HepG2 (cell line): ENCODE measurements around the gene FHDC1.

Experiments used
- BHLHE40 ChIP-seq: IDR thresholded peaks from 2 replicates; pipeline ENCODE4 v1.6.1; 2011; ENCODE audit warnings: low read length, improper control_type of control experiment
- NCOA1 ChIP-seq: sonication (generic); formaldehyde crosslinking; IDR thresholded peaks from 2 replicates; pipeline ENCODE4 v1.9.0; 2021; ENCODE audit warnings: missing genetic modification reagents
- NR1H2 ChIP-seq: sonication (generic); formaldehyde crosslinking; IDR thresholded peaks from 2 replicates; pipeline ENCODE4 v1.8.1; 2022; ENCODE audit warnings: low read depth, missing genetic modification reagents, borderline replicate concordance
- SALL2 ChIP-seq: sonication (generic); formaldehyde crosslinking; IDR thresholded peaks from 2 replicates; pipeline ENCODE4 v1.8.1; 2023; ENCODE audit warnings: mild to moderate bottlenecking, missing genetic modification reagents, inconsistent platforms
- TEAD2 ChIP-seq: sonication (generic); formaldehyde crosslinking; IDR thresholded peaks from 2 replicates; pipeline ENCODE4 v1.9.0; 2021; ENCODE audit warnings: missing genetic modification reagents
- TF ChIP-seq, protein P1 (sequence below): sonication (generic); formaldehyde crosslinking; IDR thresholded peaks from 2 replicates; pipeline ENCODE4 v1.4.0; 2020; ENCODE audit warnings: missing genetic modification reagents
- TF ChIP-seq, protein P2 (sequence below): sonication (generic); formaldehyde crosslinking; IDR thresholded peaks from 2 replicates; pipeline ENCODE4 v1.5.0; 2020; ENCODE audit warnings: mild to moderate bottlenecking, missing genetic modification reagents, moderate library complexity

DNA sequence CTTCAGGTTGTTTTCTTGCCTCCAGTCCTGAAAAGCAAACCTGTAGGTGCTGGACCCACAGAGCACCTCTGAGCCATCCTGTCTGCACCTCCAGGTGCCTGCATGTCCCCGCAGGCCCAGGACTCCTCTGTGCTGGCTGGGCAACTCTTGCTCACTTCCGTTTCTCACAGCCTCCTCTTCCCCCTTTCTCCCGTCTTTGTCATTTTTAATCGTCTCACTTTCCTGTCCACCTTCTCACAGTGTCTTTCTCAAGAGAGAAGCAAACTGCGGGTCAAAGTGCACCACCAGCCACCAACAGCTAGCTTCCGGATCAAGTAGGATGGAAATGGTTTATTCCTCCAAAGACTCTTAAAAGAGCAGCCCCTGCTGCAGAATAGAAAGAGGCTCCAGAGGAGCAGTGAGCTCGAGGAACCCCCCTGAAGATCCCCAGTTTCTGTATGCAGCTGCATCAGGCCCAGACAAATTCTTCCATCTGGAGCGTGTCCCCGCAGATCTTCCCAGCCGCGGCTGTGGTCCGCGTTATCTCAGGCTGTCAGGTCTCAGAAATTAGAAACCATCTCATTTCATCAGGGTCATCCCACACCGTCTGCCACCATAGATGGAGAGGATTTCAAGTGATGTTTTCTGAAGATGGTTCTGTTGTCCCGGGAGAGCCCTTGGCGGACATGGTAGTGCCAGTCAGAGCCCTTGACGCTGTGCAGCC lies 87.7 kb downstream of the FHDC1 start:
- no peak for TF ChIP-seq TEAD2 (CRISPR knock-in tag)
- TF ChIP-seq, protein P1, sequence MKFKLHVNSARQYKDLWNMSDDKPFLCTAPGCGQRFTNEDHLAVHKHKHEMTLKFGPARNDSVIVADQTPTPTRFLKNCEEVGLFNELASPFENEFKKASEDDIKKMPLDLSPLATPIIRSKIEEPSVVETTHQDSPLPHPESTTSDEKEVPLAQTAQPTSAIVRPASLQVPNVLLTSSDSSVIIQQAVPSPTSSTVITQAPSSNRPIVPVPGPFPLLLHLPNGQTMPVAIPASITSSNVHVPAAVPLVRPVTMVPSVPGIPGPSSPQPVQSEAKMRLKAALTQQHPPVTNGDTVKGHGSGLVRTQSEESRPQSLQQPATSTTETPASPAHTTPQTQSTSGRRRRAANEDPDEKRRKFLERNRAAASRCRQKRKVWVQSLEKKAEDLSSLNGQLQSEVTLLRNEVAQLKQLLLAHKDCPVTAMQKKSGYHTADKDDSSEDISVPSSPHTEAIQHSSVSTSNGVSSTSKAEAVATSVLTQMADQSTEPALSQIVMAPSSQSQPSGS (CRISPR knock-in tag), result no peak
- TF ChIP-seq, protein P2, sequence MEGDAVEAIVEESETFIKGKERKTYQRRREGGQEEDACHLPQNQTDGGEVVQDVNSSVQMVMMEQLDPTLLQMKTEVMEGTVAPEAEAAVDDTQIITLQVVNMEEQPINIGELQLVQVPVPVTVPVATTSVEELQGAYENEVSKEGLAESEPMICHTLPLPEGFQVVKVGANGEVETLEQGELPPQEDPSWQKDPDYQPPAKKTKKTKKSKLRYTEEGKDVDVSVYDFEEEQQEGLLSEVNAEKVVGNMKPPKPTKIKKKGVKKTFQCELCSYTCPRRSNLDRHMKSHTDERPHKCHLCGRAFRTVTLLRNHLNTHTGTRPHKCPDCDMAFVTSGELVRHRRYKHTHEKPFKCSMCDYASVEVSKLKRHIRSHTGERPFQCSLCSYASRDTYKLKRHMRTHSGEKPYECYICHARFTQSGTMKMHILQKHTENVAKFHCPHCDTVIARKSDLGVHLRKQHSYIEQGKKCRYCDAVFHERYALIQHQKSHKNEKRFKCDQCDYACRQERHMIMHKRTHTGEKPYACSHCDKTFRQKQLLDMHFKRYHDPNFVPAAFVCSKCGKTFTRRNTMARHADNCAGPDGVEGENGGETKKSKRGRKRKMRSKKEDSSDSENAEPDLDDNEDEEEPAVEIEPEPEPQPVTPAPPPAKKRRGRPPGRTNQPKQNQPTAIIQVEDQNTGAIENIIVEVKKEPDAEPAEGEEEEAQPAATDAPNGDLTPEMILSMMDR (CRISPR knock-in tag), result no peak
- TF ChIP-seq NR1H2 (CRISPR knock-in tag), result no peak
- no peak for TF ChIP-seq NCOA1 (CRISPR knock-in tag)
- TF ChIP-seq SALL2 (CRISPR knock-in tag), result no peak
- TF ChIP-seq BHLHE40, result no peak
